K562 (cell line): ENCODE data around the gene DOK1. TPM values are rescaled to one million over a fixed set of nuclear protein-coding genes. Genes with fewer than 3 reads are reported as not detected.

ENCODE experiments used
- ATAC-seq: fragments of 200-7000 bp; cut with Tn5 transposase; 3 replicates; pipeline ENCODE4 v1.9.1; 2020; ENCODE audit warnings: moderate library complexity
- BruUV-seq: library from RNA; stranded (reverse); fragments of 400-500 nt; replicated peaks from 2 replicates; lab custom pipeline; 2021; lab: Mats Ljungman, UMichigan
- CTCF ChIA-PET: fragments of 300-600 bp; formaldehyde crosslinking; extraction: SDS; loops from one replicate; lab custom pipeline; 2021; ENCODE audit warnings: low intra/inter-chr PET ratio; lab: Yijun Ruan, JAX
- POLR2A ChIA-PET: fragments of 300-600, 350-650 bp; sonication (Branson Sonifier 250); formaldehyde crosslinking; extraction: SDS; loops from one replicate; lab custom pipeline; 2021; ENCODE audit warnings: antibody characterized with exemption, inconsistent platforms; lab: Yijun Ruan, JAX
- DNase-seq, 4 experiments: peaks; one replicate each; pipeline versions ENCODE4 v3.0.0 to v3.0.0-alpha.2; 2011 to 2018; ENCODE audit warnings: low spot score in 3 of 4, mixed read lengths in 3 of 4; ENCODE audit errors: extremely low read depth in 1 of 4
- FAIRE-seq: peaks from 2 replicates; lab custom pipeline; 2011; peaks lifted over from hg19 to GRCh38; lab: Jason Lieb, UNC
- H2AFZ ChIP-seq: 2 replicates; pipeline ENCODE4 v1.6.0; 2011; ENCODE audit warnings: low read depth, low read length, control low read depth, inconsistent platforms
- H3K27ac ChIP-seq: fragments of 200-600 bp; 3 replicates; pipeline ENCODE4 v1.8.0; 2011; ENCODE audit warnings: low read depth, mild to moderate bottlenecking, control low read depth, inconsistent platforms, low read length, moderate library complexity, mixed read lengths; ENCODE audit errors: extremely low read depth
- H3K27me3 ChIP-seq, 2 experiments: fragments of 300-600 bp in 1 of 2; 2 replicates in 1 of 2; 3 replicates in 1 of 2; pipeline versions ENCODE4 v1.6.0 to v1.8.0; 2011; ENCODE audit warnings: inconsistent platforms in 2 of 2, low read length in 2 of 2, mild to moderate bottlenecking in 1 of 2, mixed read lengths in 1 of 2, moderate library complexity in 1 of 2; ENCODE audit not compliant: control insufficient read depth in 2 of 2, insufficient read depth in 2 of 2
- H3K36me3 ChIP-seq: fragments of 300-600 bp; 3 replicates; pipeline ENCODE4 v1.8.0; 2011; ENCODE audit warnings: mild to moderate bottlenecking, low read length, inconsistent platforms; ENCODE audit not compliant: control insufficient read depth, insufficient read depth
- H3K4me1 ChIP-seq, 2 experiments: fragments of 200-600 bp in 1 of 2; replicated peaks in 1 of 2; 2 replicates in 1 of 2; 3 replicates in 1 of 2; pipeline versions ENCODE4 v1.5.1 to v1.8.0; 2011; ENCODE audit warnings: inconsistent platforms in 2 of 2, low read length in 2 of 2, mild to moderate bottlenecking in 1 of 2, mixed read lengths in 1 of 2, moderate library complexity in 1 of 2; ENCODE audit not compliant: control insufficient read depth in 2 of 2, insufficient read depth in 2 of 2
- H3K4me2 ChIP-seq: 2 replicates; pipeline ENCODE4 v1.6.1; 2011; ENCODE audit warnings: low read length, control low read depth, inconsistent platforms, mixed read lengths; ENCODE audit not compliant: insufficient read depth
- H3K4me3 ChIP-seq: fragments of 200-600 bp; sonication (generic), shearing (Covaris generic); 2 replicates; pipeline ENCODE4 v1.5.1; 2016; ENCODE audit warnings: control low read depth, inconsistent platforms
- H3K79me2 ChIP-seq: fragments of 200-600 bp; 3 replicates; pipeline ENCODE4 v1.8.0; 2011; ENCODE audit warnings: low read length, inconsistent platforms; ENCODE audit not compliant: control insufficient read depth, insufficient read depth
- H3K9ac ChIP-seq, 2 experiments: 2 replicates each; pipeline versions ENCODE4 v1.6.0 to v1.6.1; 2011; ENCODE audit warnings: low read depth in 2 of 2, low read length in 2 of 2, control low read depth in 1 of 2, inconsistent platforms in 1 of 2, mild to moderate bottlenecking in 1 of 2, mixed read lengths in 1 of 2; ENCODE audit not compliant: insufficient read depth in 1 of 2
- H3K9me1 ChIP-seq: one replicate; pipeline ENCODE4 v1.6.0; 2011; ENCODE audit warnings: inconsistent platforms, mild to moderate bottlenecking, low read length, moderate library complexity; ENCODE audit not compliant: control insufficient read depth, insufficient read depth
- H3K9me3 ChIP-seq: replicated peaks from 2 replicates; pipeline ENCODE4 v1.5.1; 2011; ENCODE audit warnings: low read depth, low read length, inconsistent platforms; ENCODE audit not compliant: control insufficient read depth, insufficient read depth
- H4K20me1 ChIP-seq: replicated peaks from 2 replicates; pipeline ENCODE4 v1.6.1; 2011; ENCODE audit warnings: low read length, inconsistent platforms, mixed read lengths; ENCODE audit not compliant: control insufficient read depth, insufficient read depth
- GATA2 ChIP-seq: sonication (generic); formaldehyde crosslinking; IDR thresholded peaks from 2 replicates; pipeline ENCODE4 v1.4.0; 2020; ENCODE audit warnings: mild to moderate bottlenecking, missing genetic modification reagents
- TARDBP ChIP-seq: fragments of 450-650 bp; IDR thresholded peaks from 2 replicates; pipeline ENCODE4 v1.6.1; 2016
- WGBS: fragments of 100-300 bp; shearing (Covaris generic); methylation state at CpG from one replicate; pipeline ENCODE4 v1.1.6; 2016; ENCODE audit warnings: low coverage, mixed read lengths; ENCODE audit not compliant: insufficient coverage; ENCODE audit errors: missing lambda C conversion rate; 5-methylcytosine and 5-hydroxymethylcytosine counted together
- in situ Hi-C: fragments of 300-500 bp; cut with MboI; formaldehyde crosslinking; loops from 4 replicates; pipeline ENCODE4 v1.15.0; 2018; ENCODE audit warnings: inconsistent platforms, mixed read lengths
- intact Hi-C: fragments of 100-400 bp; cut with micrococcal nuclease; formaldehyde crosslinking; loops from 2 replicates; pipeline ENCODE4 v1.14.2; 2022
- polyA plus RNA-seq, 8 experiments: library from polyadenylated mRNA; depleted of rRNA in 4 of 8; stranded (reverse) in 5 of 8; unstranded in 3 of 8; fragments of >200 nt; fragmentation: Nextera tagmentation in 2 of 8; fragmentation: Illumina TruSeq in 1 of 8; extraction: Ambion mirVana in 2 of 8; extraction: Trizol in 1 of 8; gene quantifications; 2 replicates each; pipeline versions ENCODE4 v1.2.1 to v1.2.3, GENCODE V29; 2011 to 2014; ENCODE audit warnings: inconsistent platforms in 1 of 8, missing spikeins in 1 of 8
- total RNA-seq, 7 experiments: library from RNA; depleted of rRNA in 6 of 7; stranded (reverse); fragments of >200 nt in 6 of 7; fragmentation: Illumina TruSeq in 2 of 7; extraction: Trizol in 2 of 7; gene quantifications; 2 replicates each; pipeline versions ENCODE4 v1.2.1 to v1.2.3, GENCODE V29; 2011 to 2021; ENCODE audit warnings: low replicate concordance in 1 of 7
- TF ChIP-seq, protein P1 (sequence below): fragments of 450-650 bp; IDR thresholded peaks from 2 replicates; pipeline ENCODE4 v1.6.1; 2016; ENCODE audit warnings: mild to moderate bottlenecking, moderate library complexity

DOK1 gene
- total and polyA plus RNA-seq, 9 of the 15 experiments (the other 6 are each of a cell fraction or from before 2014, with no cell fraction given) = 0.59 to 36.4 (median 16.1) TPM

DNA sequence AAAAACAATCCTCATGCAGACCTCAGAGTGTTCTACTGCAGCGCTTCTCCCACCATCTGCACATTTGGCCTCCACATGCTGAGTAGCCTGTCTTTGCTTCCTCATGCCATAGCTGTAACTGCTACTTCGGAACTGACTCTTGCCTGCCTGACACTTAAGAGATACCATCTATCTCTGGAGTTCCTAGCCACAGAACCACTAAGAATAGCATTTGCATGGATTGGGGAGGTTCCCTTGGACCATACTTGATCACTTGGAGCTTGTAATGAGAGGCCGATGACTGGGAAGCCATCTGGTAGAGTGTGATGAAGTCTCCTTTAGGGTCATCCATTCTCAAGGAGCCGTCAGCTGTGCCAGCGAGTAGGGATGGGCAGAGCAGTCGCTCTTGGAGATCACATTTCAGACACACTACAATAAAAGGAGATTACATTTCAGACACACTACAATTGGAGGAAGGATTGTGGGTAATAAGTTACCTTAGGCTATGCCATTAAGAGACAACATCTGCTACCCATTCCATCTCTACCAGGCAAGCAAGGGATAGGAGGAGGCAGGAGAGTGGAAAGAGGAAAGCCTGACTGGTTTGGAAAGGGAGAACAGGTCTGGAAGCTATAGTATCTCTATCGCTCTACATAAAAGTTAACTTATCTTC lies 21.8 kb downstream of the DOK1 start:
- no peaks in the 10 kb centered on the region for H3K36me3 ChIP-seq
- H3K27me3 ChIP-seq = no peaks in the 10 kb centered on the region
- no TSS peak for BruUV-seq
- no peaks in the 10 kb centered on the region for H3K9me1 ChIP-seq
- ChIA-PET POLR2A (interaction anchor here (0.5 to 2.8 kb wide), 12 partner anchors 9 to 797 kb away, joined by 3 to 13 read pairs (median 3); partner anchors contain the start of genes AUP1, CCDC142, HTRA2 and TTC31), CTCF (no interaction called here)
- in situ Hi-C loops (no loop called here), intact Hi-C loops (no loop called here)
- WGBS = 44% methylated on average over 7 of the region's 7 CpGs
- no peak; the same call in 2 of the 3 replicates for ATAC-seq
- H3K4me1 ChIP-seq = peaks cover 0 to 42% of the 10 kb centered on the region in 2 experiments; a peak in 4 of 5 replicates
- TF ChIP-seq TARDBP = no peak
- TF ChIP-seq, protein P1, sequence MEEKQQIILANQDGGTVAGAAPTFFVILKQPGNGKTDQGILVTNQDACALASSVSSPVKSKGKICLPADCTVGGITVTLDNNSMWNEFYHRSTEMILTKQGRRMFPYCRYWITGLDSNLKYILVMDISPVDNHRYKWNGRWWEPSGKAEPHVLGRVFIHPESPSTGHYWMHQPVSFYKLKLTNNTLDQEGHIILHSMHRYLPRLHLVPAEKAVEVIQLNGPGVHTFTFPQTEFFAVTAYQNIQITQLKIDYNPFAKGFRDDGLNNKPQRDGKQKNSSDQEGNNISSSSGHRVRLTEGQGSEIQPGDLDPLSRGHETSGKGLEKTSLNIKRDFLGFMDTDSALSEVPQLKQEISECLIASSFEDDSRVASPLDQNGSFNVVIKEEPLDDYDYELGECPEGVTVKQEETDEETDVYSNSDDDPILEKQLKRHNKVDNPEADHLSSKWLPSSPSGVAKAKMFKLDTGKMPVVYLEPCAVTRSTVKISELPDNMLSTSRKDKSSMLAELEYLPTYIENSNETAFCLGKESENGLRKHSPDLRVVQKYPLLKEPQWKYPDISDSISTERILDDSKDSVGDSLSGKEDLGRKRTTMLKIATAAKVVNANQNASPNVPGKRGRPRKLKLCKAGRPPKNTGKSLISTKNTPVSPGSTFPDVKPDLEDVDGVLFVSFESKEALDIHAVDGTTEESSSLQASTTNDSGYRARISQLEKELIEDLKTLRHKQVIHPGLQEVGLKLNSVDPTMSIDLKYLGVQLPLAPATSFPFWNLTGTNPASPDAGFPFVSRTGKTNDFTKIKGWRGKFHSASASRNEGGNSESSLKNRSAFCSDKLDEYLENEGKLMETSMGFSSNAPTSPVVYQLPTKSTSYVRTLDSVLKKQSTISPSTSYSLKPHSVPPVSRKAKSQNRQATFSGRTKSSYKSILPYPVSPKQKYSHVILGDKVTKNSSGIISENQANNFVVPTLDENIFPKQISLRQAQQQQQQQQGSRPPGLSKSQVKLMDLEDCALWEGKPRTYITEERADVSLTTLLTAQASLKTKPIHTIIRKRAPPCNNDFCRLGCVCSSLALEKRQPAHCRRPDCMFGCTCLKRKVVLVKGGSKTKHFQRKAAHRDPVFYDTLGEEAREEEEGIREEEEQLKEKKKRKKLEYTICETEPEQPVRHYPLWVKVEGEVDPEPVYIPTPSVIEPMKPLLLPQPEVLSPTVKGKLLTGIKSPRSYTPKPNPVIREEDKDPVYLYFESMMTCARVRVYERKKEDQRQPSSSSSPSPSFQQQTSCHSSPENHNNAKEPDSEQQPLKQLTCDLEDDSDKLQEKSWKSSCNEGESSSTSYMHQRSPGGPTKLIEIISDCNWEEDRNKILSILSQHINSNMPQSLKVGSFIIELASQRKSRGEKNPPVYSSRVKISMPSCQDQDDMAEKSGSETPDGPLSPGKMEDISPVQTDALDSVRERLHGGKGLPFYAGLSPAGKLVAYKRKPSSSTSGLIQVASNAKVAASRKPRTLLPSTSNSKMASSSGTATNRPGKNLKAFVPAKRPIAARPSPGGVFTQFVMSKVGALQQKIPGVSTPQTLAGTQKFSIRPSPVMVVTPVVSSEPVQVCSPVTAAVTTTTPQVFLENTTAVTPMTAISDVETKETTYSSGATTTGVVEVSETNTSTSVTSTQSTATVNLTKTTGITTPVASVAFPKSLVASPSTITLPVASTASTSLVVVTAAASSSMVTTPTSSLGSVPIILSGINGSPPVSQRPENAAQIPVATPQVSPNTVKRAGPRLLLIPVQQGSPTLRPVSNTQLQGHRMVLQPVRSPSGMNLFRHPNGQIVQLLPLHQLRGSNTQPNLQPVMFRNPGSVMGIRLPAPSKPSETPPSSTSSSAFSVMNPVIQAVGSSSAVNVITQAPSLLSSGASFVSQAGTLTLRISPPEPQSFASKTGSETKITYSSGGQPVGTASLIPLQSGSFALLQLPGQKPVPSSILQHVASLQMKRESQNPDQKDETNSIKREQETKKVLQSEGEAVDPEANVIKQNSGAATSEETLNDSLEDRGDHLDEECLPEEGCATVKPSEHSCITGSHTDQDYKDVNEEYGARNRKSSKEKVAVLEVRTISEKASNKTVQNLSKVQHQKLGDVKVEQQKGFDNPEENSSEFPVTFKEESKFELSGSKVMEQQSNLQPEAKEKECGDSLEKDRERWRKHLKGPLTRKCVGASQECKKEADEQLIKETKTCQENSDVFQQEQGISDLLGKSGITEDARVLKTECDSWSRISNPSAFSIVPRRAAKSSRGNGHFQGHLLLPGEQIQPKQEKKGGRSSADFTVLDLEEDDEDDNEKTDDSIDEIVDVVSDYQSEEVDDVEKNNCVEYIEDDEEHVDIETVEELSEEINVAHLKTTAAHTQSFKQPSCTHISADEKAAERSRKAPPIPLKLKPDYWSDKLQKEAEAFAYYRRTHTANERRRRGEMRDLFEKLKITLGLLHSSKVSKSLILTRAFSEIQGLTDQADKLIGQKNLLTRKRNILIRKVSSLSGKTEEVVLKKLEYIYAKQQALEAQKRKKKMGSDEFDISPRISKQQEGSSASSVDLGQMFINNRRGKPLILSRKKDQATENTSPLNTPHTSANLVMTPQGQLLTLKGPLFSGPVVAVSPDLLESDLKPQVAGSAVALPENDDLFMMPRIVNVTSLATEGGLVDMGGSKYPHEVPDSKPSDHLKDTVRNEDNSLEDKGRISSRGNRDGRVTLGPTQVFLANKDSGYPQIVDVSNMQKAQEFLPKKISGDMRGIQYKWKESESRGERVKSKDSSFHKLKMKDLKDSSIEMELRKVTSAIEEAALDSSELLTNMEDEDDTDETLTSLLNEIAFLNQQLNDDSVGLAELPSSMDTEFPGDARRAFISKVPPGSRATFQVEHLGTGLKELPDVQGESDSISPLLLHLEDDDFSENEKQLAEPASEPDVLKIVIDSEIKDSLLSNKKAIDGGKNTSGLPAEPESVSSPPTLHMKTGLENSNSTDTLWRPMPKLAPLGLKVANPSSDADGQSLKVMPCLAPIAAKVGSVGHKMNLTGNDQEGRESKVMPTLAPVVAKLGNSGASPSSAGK = 0 out of 2 replicates have a peak, but pooled peaks have one; percentile 20
- TF ChIP-seq GATA2 = peak; percentile 27; the same call in 1 of the 2 replicates
- no peak overlapping the region for H3K4me3 ChIP-seq
- H3K79me2 ChIP-seq = no peaks in the 10 kb centered on the region
- FAIRE-seq = no peak
- peak overlapping the region; percentile 67 for H2AFZ ChIP-seq
- H3K9ac ChIP-seq = no peak overlapping the region
- no peak overlapping the region; the same call in 1 of the 2 replicates for H3K4me2 ChIP-seq
- no peaks in the 10 kb centered on the region for H3K9me3 ChIP-seq
- no peak overlapping the region for H3K27ac ChIP-seq
- peak in 1 of 4 experiments; percentile 24 for DNase-seq
- no peaks in the 10 kb centered on the region for H4K20me1 ChIP-seq
